HepG2 (cell line): ENCODE data around the gene PHB1. TPM values are rescaled to one million over a fixed set of nuclear protein-coding genes. Genes with fewer than 3 reads are reported as not detected.
A peak's percentile ranks its signal among the peaks of the same experiment; 100 is the strongest.

ENCODE experiments used
- ARID4A ChIP-seq: sonication (generic); formaldehyde crosslinking; IDR thresholded peaks from 2 replicates; pipeline ENCODE4 v1.5.0; 2020; ENCODE audit warnings: mild to moderate bottlenecking, missing genetic modification reagents, borderline replicate concordance
- CBX1 ChIP-seq: IDR thresholded peaks from one replicate; pipeline ENCODE4 v1.6.1; 2016; ENCODE audit warnings: antibody characterized with exemption, low read depth
- ETV6 ChIP-seq: sonication (generic); formaldehyde crosslinking; conservative IDR thresholded peaks from 2 replicates; pipeline ENCODE4 v1.4.0; 2020; ENCODE audit warnings: missing genetic modification reagents
- HNF1B ChIP-seq: sonication (generic); formaldehyde crosslinking; IDR thresholded peaks from 2 replicates; pipeline ENCODE4 v1.5.1; 2020; ENCODE audit warnings: mild to moderate bottlenecking, moderate library complexity, missing genetic modification reagents
- MTA3 ChIP-seq: sonication (generic); formaldehyde crosslinking; IDR thresholded peaks from 2 replicates; pipeline ENCODE4 v1.4.0; 2020; ENCODE audit warnings: missing genetic modification reagents
- SALL2 ChIP-seq: sonication (generic); formaldehyde crosslinking; IDR thresholded peaks from 2 replicates; pipeline ENCODE4 v1.8.1; 2023; ENCODE audit warnings: mild to moderate bottlenecking, missing genetic modification reagents, inconsistent platforms
- TEAD2 ChIP-seq: sonication (generic); formaldehyde crosslinking; IDR thresholded peaks from 2 replicates; pipeline ENCODE4 v1.9.0; 2021; ENCODE audit warnings: missing genetic modification reagents
- THRA ChIP-seq: sonication (generic); formaldehyde crosslinking; IDR thresholded peaks from 2 replicates; pipeline ENCODE4 v1.4.0; 2020; ENCODE audit warnings: missing genetic modification reagents, borderline replicate concordance
- YY1 ChIP-seq: IDR thresholded peaks from 2 replicates; pipeline ENCODE4 v1.6.1; 2011; ENCODE audit warnings: low read length, low read depth, moderate library complexity, mild to moderate bottlenecking; ENCODE audit not compliant: insufficient read depth, insufficient replicate concordance
- ZNF687 ChIP-seq: sonication (generic); formaldehyde crosslinking; IDR thresholded peaks from 2 replicates; pipeline ENCODE4 v1.5.1; 2020; ENCODE audit warnings: mild to moderate bottlenecking, missing genetic modification reagents, moderate library complexity
- ZNF710 ChIP-seq: sonication (generic); formaldehyde crosslinking; IDR thresholded peaks from 2 replicates; pipeline ENCODE4 v1.5.0; 2020; ENCODE audit warnings: mild to moderate bottlenecking, missing genetic modification reagents, borderline replicate concordance
- ZNF772 ChIP-seq: sonication (generic); formaldehyde crosslinking; IDR thresholded peaks from 2 replicates; pipeline ENCODE4 v1.5.0; 2020; ENCODE audit warnings: mild to moderate bottlenecking, missing genetic modification reagents
- ZSCAN20 ChIP-seq: sonication (generic); formaldehyde crosslinking; IDR thresholded peaks from 2 replicates; pipeline ENCODE4 v1.4.0; 2020; ENCODE audit warnings: missing genetic modification reagents, mild to moderate bottlenecking, borderline replicate concordance
- ZZZ3 ChIP-seq: sonication (generic); formaldehyde crosslinking; IDR thresholded peaks from 2 replicates; pipeline ENCODE4 v1.4.0; 2020; ENCODE audit warnings: missing genetic modification reagents, mild to moderate bottlenecking, borderline replicate concordance
- polyA plus RNA-seq, 8 experiments: library from polyadenylated mRNA; depleted of rRNA in 3 of 8; stranded (reverse) in 7 of 8; unstranded in 1 of 8; fragments of >200 nt; fragmentation: Illumina TruSeq in 4 of 8; extraction: Trizol in 4 of 8; gene quantifications; 2 replicates each; pipeline versions ENCODE4 v1.2.1 to v1.2.3, GENCODE V29; 2011 to 2016; ENCODE audit warnings: low read depth in 4 of 8, missing spikeins in 1 of 8, mixed read lengths in 1 of 8; ENCODE audit not compliant: insufficient read depth in 1 of 8
- total RNA-seq, 5 experiments: library from RNA; depleted of rRNA; stranded (reverse); fragments of >200 nt; fragmentation: Illumina TruSeq; extraction: Trizol; gene quantifications; 2 replicates each; pipeline ENCODE4 v1.2.3, GENCODE V29; 2016; ENCODE audit warnings: low read depth in 1 of 5

The PHB1 gene
- total and polyA plus RNA-seq, 2 of the 13 experiments (the other 11 are each of a cell fraction or from before 2014, with no cell fraction given): 515 to 688 TPM

- TF ChIP-seq THRA (CRISPR knock-in tag) (peak; percentile 21; the same call in 1 of the 2 replicates), SALL2 (CRISPR knock-in tag) (peak; percentile 51; the same call in 1 of the 2 replicates), ZNF687 (CRISPR knock-in tag) (peak; percentile 79), ZZZ3 (CRISPR knock-in tag) (no peak), CBX1 (no peak), ZNF772 (CRISPR knock-in tag) (peak; percentile 80), ETV6 (CRISPR knock-in tag) (0 out of 2 replicates have a peak, but pooled peaks have one; percentile 37), ZSCAN20 (no peak), HNF1B (CRISPR knock-in tag) (peak; percentile 80), ARID4A (peak; percentile 83), MTA3 (CRISPR knock-in tag) (no peak), TEAD2 (no peak), YY1 (peak; percentile 60), ZNF710 (CRISPR knock-in tag) (peak; percentile 82; the same call in 1 of the 2 replicates)
Observed at GRCh38 chr17:49407981-49408501, 6.6 kb downstream of the PHB1 start (continued).
